Measurements from ENCODE around the gene CYTH1.

The CYTH1 gene

GRCh38 chr17:78634154-78634553 lies 147.9 kb downstream of the CYTH1 start:
- DNase-seq (ENCODE audit: insufficient read length, low spot score), result no peak
- FAIRE-seq, result no peak

- FAIRE-seq, result no peak
Measured at GRCh38 chr17:78629436-78629995, 152.6 kb downstream of the CYTH1 start.

GRCh38 chr17:78628547-78629435 lies 153.3 kb downstream of the CYTH1 start:
- DNase-seq (ENCODE audit: insufficient read length, low spot score) (no peak), FAIRE-seq (no peak)

More at GRCh38 chr17:78629436-78629995, 152.6 kb downstream of the CYTH1 start:
- no peak for DNase-seq (ENCODE audit: insufficient read length, low spot score)

- DNase-seq (ENCODE audit: insufficient read length, low spot score), result no peak
- FAIRE-seq, result no peak
Measured at GRCh38 chr17:78624324-78625151, 157.5 kb downstream of the CYTH1 start.

Data from GM19239 (cell line).